Caco-2 (cell line): ENCODE measurements around the gene SLC22A12. TPM values are rescaled to one million over a fixed set of nuclear protein-coding genes. Genes with fewer than 3 reads are reported as not detected.
"Not testable (repeated sequence)": the region's sequence is repeated elsewhere in the genome, so short reads cannot be mapped to it uniquely, and the experiment has no call there.

Experiments used
- BruUV-seq: library from RNA; stranded (reverse); fragments of 400-500 nt; replicated peaks from 2 replicates; lab custom pipeline; 2021; lab: Mats Ljungman, UMichigan
- CTCF ChIA-PET: fragments of 300-600 bp; sonication (Branson Sonifier 250); formaldehyde crosslinking; loops from one replicate; lab custom pipeline; 2022; ENCODE audit warnings: antibody characterized with exemption; lab: Charles Lee
- POLR2A ChIA-PET: fragments of 300-600 bp; sonication (Branson Sonifier 250); formaldehyde crosslinking; loops from one replicate; lab custom pipeline; 2022; ENCODE audit warnings: antibody characterized with exemption; lab: Charles Lee
- DNase-seq, 2 experiments: peaks; one replicate each; pipeline versions ENCODE4 v3.0.0 to v3.0.0-alpha.2; 2020 to 2022
- H3K27me3 ChIP-seq: replicated peaks from 2 replicates; pipeline ENCODE4 v1.6.0; 2011; ENCODE audit warnings: low read length; ENCODE audit not compliant: control insufficient read depth, insufficient read depth
- H3K36me3 ChIP-seq: 2 replicates; pipeline ENCODE4 v1.5.1; 2011; ENCODE audit warnings: low read length; ENCODE audit not compliant: control insufficient read depth, insufficient read depth
- H3K4me1 ChIP-seq: fragments of 250-450 bp; sonication (Bioruptor Pico); 2 replicates; pipeline ENCODE4 v1.5.1; 2020; ENCODE audit warnings: mild to moderate bottlenecking
- H3K4me3 ChIP-seq: 2 replicates; pipeline ENCODE4 v1.5.1; 2011; ENCODE audit warnings: low read depth, mild to moderate bottlenecking, control low read depth, low read length
- H3K9me3 ChIP-seq: fragments of 250-450 bp; sonication (Bioruptor Pico); 2 replicates; pipeline ENCODE4 v1.5.1; 2020; ENCODE audit warnings: mild to moderate bottlenecking, moderate library complexity
- H3K27ac Mint-ChIP-seq: one replicate; pipeline ENCODE4 v1.8.0; 2022; ENCODE audit warnings: mixed read lengths; ENCODE audit not compliant: unreplicated experiment
- H3K27me3 Mint-ChIP-seq: one replicate; pipeline ENCODE4 v1.8.0; 2022; ENCODE audit warnings: mixed read lengths; ENCODE audit not compliant: insufficient read depth, unreplicated experiment
- H3K36me3 Mint-ChIP-seq: one replicate; pipeline ENCODE4 v1.8.0; 2022; ENCODE audit warnings: mild to moderate bottlenecking, mixed read lengths; ENCODE audit not compliant: insufficient read depth, unreplicated experiment
- H3K4me1 Mint-ChIP-seq: one replicate; pipeline ENCODE4 v1.8.0; 2022; ENCODE audit warnings: low read depth, mixed read lengths; ENCODE audit not compliant: unreplicated experiment
- H3K4me3 Mint-ChIP-seq: one replicate; pipeline ENCODE4 v1.8.0; 2022; ENCODE audit warnings: mild to moderate bottlenecking, moderate library complexity, mixed read lengths; ENCODE audit not compliant: unreplicated experiment
- H3K9me3 Mint-ChIP-seq: one replicate; pipeline ENCODE4 v1.8.0; 2022; ENCODE audit warnings: mixed read lengths; ENCODE audit not compliant: unreplicated experiment
- CTCF ChIP-seq, 2 experiments: fragments of 200-600 bp in 1 of 2; IDR thresholded peaks; 1 replicate in 1 of 2; 2 replicates in 1 of 2; pipeline versions ENCODE4 v1.5.1 to v1.8.0; 2011 to 2022; ENCODE audit warnings: antibody characterized with exemption in 1 of 2, control low read depth in 1 of 2, inconsistent platforms in 1 of 2, low read depth in 1 of 2, low read length in 1 of 2, mild to moderate bottlenecking in 1 of 2, moderate library complexity in 1 of 2; ENCODE audit not compliant: insufficient read depth in 1 of 2, severe bottlenecking in 1 of 2, unreplicated experiment in 1 of 2
- intact Hi-C: fragments of 100-400 bp; cut with micrococcal nuclease; formaldehyde crosslinking; loops from one replicate; pipeline ENCODE4 v1.10.0; 2022; ENCODE audit not compliant: unreplicated experiment
- total RNA-seq: library from RNA; stranded (reverse); gene quantifications from 2 replicates; pipeline ENCODE4 v1.2.3, GENCODE V29; 2022

The SLC22A12 gene
- total RNA-seq, 1 experiment from 2014 or later: not detected

- Histone ChIP-seq H3K36me3 (no peaks in the 10 kb centered on the region), H3K27me3 (no peaks in the 10 kb centered on the region), H3K4me3 (no peak overlapping the region), H3K9me3 (0 out of 2 replicates have a peak, but pooled peaks cover 4% of the 10 kb centered on the region), H3K4me1 (peaks cover 5% of the 10 kb centered on the region)
- CTCF ChIA-PET: no interaction called here
- Mint-ChIP-seq H3K4me1 (no peaks in the 10 kb centered on the region), H3K27ac (no peak overlapping the region), H3K9me3 (peaks cover 22% of the 10 kb centered on the region), H3K27me3 (no peaks in the 10 kb centered on the region), H3K36me3 (no peaks in the 10 kb centered on the region), H3K4me3 (no peak overlapping the region)
- DNase-seq: no peak
- intact Hi-C loops: no loop called here
- no TSS peak for BruUV-seq
- no peak for TF ChIP-seq CTCF (IDR thresholded peaks at IDR 0.05; ENCODE audit: insufficient read depth in 1 of 2, low read depth in 1 of 2, low read length in 1 of 2, severe bottlenecking in 1 of 2, unreplicated experiment in 1 of 2)
- POLR2A ChIA-PET: no interaction called here
Measured at GRCh38 chr11:64592656-64593055, 1.6 kb downstream of the SLC22A12 start.

- no peak for DNase-seq
- no peak overlapping the region for H3K27ac Mint-ChIP-seq
- H3K4me3 ChIP-seq: no peak overlapping the region
- TF ChIP-seq CTCF (IDR thresholded peaks at IDR 0.05; ENCODE audit: insufficient read depth in 1 of 2, low read depth in 1 of 2, low read length in 1 of 2, severe bottlenecking in 1 of 2, unreplicated experiment in 1 of 2): no peak
- ChIA-PET CTCF (no interaction called here), POLR2A (no interaction called here)
- intact Hi-C loops: no loop called here
- H3K9me3 Mint-ChIP-seq: peaks cover 14% of the 10 kb centered on the region
- 0 out of 2 replicates have a peak, but pooled peaks cover 4% of the 10 kb centered on the region for H3K9me3 ChIP-seq
- no TSS peak for BruUV-seq
- H3K36me3 Mint-ChIP-seq: no peaks in the 10 kb centered on the region
- peaks cover 5% of the 10 kb centered on the region for H3K4me1 ChIP-seq
- H3K36me3 ChIP-seq: no peaks in the 10 kb centered on the region
- H3K27me3 ChIP-seq: no peaks in the 10 kb centered on the region
- no peaks in the 10 kb centered on the region for H3K27me3 Mint-ChIP-seq
- no peak overlapping the region for H3K4me3 Mint-ChIP-seq
- no peaks in the 10 kb centered on the region for H3K4me1 Mint-ChIP-seq
Measured at GRCh38 chr11:64593156-64594105, 2.4 kb downstream of the SLC22A12 start.

- H3K36me3 Mint-ChIP-seq: no peaks in the 10 kb centered on the region
- Histone ChIP-seq H3K4me1 (peaks cover 5% of the 10 kb centered on the region), H3K27me3 (no peaks in the 10 kb centered on the region), H3K4me3 (no peak overlapping the region), H3K36me3 (no peaks in the 10 kb centered on the region), H3K9me3 (no peaks in the 10 kb centered on the region)
- intact Hi-C loops: no loop called here
- BruUV-seq: no TSS peak
- CTCF ChIA-PET: no interaction called here
- no peaks in the 10 kb centered on the region for H3K27me3 Mint-ChIP-seq
- no peak overlapping the region for H3K27ac Mint-ChIP-seq
- POLR2A ChIA-PET: no interaction called here
- no peaks in the 10 kb centered on the region for H3K4me1 Mint-ChIP-seq
- H3K4me3 Mint-ChIP-seq: no peak overlapping the region
- no peak for DNase-seq
- no peak for TF ChIP-seq CTCF (IDR thresholded peaks at IDR 0.05; ENCODE audit: insufficient read depth in 1 of 2, low read depth in 1 of 2, low read length in 1 of 2, severe bottlenecking in 1 of 2, unreplicated experiment in 1 of 2)
- H3K9me3 Mint-ChIP-seq: peaks cover 5% of the 10 kb centered on the region
Measured at GRCh38 chr11:64594159-64594939, 3.3 kb downstream of the SLC22A12 start.

- H3K4me3 Mint-ChIP-seq, BruUV-seq, CTCF ChIA-PET, H3K9me3 Mint-ChIP-seq, DNase-seq, H3K36me3 Mint-ChIP-seq, H3K27me3 ChIP-seq, H3K27me3 Mint-ChIP-seq, H3K36me3 ChIP-seq, H3K9me3 ChIP-seq, H3K4me3 ChIP-seq, H3K27ac Mint-ChIP-seq, H3K4me1 Mint-ChIP-seq, POLR2A ChIA-PET, H3K4me1 ChIP-seq, intact Hi-C loops: not testable (repeated sequence)
Measured at GRCh38 chr11:64595922-64596321, 4.9 kb downstream of the SLC22A12 start.
